IMR-90 (cell line): Measurements from ENCODE around the gene STKLD1. TPM values are rescaled to one million over a fixed set of nuclear protein-coding genes. Genes with fewer than 3 reads are reported as not detected.

Experiments
- ATAC-seq: fragments of 200-7000 bp; cut with Tn5 transposase; 2 replicates; pipeline ENCODE4 v1.9.1; 2020; ENCODE audit warnings: low read depth, mild to moderate bottlenecking, moderate library complexity
- BruUV-seq: library from RNA; stranded (reverse); fragments of 400-500 nt; replicated peaks from 2 replicates; lab custom pipeline; 2021; lab: Mats Ljungman, UMichigan
- CTCF ChIA-PET: fragments of 300-600 bp; formaldehyde crosslinking; extraction: SDS; loops from one replicate; lab custom pipeline; 2021; ENCODE audit warnings: antibody characterized with exemption; lab: Yijun Ruan, JAX
- POLR2A ChIA-PET: fragments of 300-600 bp; sonication (Branson Sonifier 250); formaldehyde crosslinking; loops from one replicate; lab custom pipeline; 2022; ENCODE audit warnings: antibody characterized with exemption; ENCODE audit not compliant: unreplicated experiment; lab: Charles Lee
- DNase-seq: peaks from one replicate; pipeline ENCODE4 v3.0.0; 2013
- H2AFZ ChIP-seq: replicated peaks from 2 replicates; pipeline ENCODE3; 2013; ENCODE audit warnings: low read length, mild to moderate bottlenecking; ENCODE audit not compliant: poor library complexity
- H2AK5ac ChIP-seq: 2 replicates; pipeline ENCODE4 v1.6.1; 2013; ENCODE audit warnings: low read depth, low read length, inconsistent platforms
- H2AK9ac ChIP-seq: replicated peaks from 2 replicates; pipeline ENCODE3; 2013; ENCODE audit warnings: mild to moderate bottlenecking, low read depth, low read length, moderate library complexity; ENCODE audit not compliant: poor library complexity
- H2BK120ac ChIP-seq: 2 replicates; pipeline ENCODE4 v1.6.1; 2013; ENCODE audit warnings: low read depth, low read length, inconsistent platforms
- H2BK15ac ChIP-seq: 3 replicates; pipeline ENCODE4 v1.6.1; 2013; ENCODE audit warnings: low read depth, low read length, inconsistent platforms
- H2BK20ac ChIP-seq: 2 replicates; pipeline ENCODE4 v1.6.1; 2013; ENCODE audit warnings: low read depth, mild to moderate bottlenecking, inconsistent platforms, low read length, moderate library complexity
- H2BK5ac ChIP-seq: 2 replicates; pipeline ENCODE4 v1.6.1; 2013; ENCODE audit warnings: mild to moderate bottlenecking, low read depth, low read length, inconsistent platforms; ENCODE audit not compliant: poor library complexity, severe bottlenecking
- H3K14ac ChIP-seq: replicated peaks from 2 replicates; pipeline ENCODE4 v1.6.1; 2013; ENCODE audit warnings: low read depth, low read length, inconsistent platforms
- H3K18ac ChIP-seq: 2 replicates; pipeline ENCODE4 v1.6.1; 2013; ENCODE audit warnings: low read depth, low read length, control low read depth
- H3K23ac ChIP-seq: 2 replicates; pipeline ENCODE4 v1.6.1; 2013; ENCODE audit warnings: low read depth, low read length, inconsistent platforms
- H3K27ac ChIP-seq: 2 replicates; pipeline ENCODE4 v1.5.1; 2013; ENCODE audit warnings: mild to moderate bottlenecking, control low read depth, low read length; ENCODE audit not compliant: insufficient read depth
- H3K27me3 ChIP-seq: 2 replicates; pipeline ENCODE4 v1.6.1; 2013; ENCODE audit warnings: low read length; ENCODE audit not compliant: control insufficient read depth, insufficient read depth
- H3K36me3 ChIP-seq: 2 replicates; pipeline ENCODE4 v1.6.1; 2013; ENCODE audit warnings: low read length, mixed read lengths; ENCODE audit not compliant: control insufficient read depth, insufficient read depth
- H3K4ac ChIP-seq: 2 replicates; pipeline ENCODE4 v1.6.1; 2013; ENCODE audit warnings: low read depth, low read length, inconsistent platforms
- H3K4me1 ChIP-seq: 2 replicates; pipeline ENCODE4 v1.6.1; 2013; ENCODE audit warnings: low read length, mixed read lengths; ENCODE audit not compliant: control insufficient read depth, insufficient read depth
- H3K4me2 ChIP-seq: 2 replicates; pipeline ENCODE4 v1.6.1; 2013; ENCODE audit warnings: low read depth, mild to moderate bottlenecking, control low read depth, low read length, moderate library complexity
- H3K4me3 ChIP-seq: 2 replicates; pipeline ENCODE4 v1.5.1; 2013; ENCODE audit warnings: low read depth, mild to moderate bottlenecking, control low read depth, low read length, moderate library complexity; ENCODE audit not compliant: insufficient read depth
- H3K56ac ChIP-seq: 2 replicates; pipeline ENCODE4 v1.6.1; 2013; ENCODE audit warnings: low read length, inconsistent platforms; ENCODE audit not compliant: insufficient read depth; ENCODE audit errors: extremely low read depth
- H3K79me1 ChIP-seq, 2 experiments: 2 replicates each; pipeline ENCODE4 v1.6.1; 2013; ENCODE audit warnings: low read length in 2 of 2, inconsistent platforms in 1 of 2, low read depth in 1 of 2
- H3K9ac ChIP-seq: 2 replicates; pipeline ENCODE4 v1.6.1; 2013; ENCODE audit warnings: low read depth, low read length, control low read depth
- H3K9me1 ChIP-seq: 2 replicates; pipeline ENCODE4 v1.6.1; 2013; ENCODE audit warnings: low read length, inconsistent platforms; ENCODE audit not compliant: insufficient read depth
- H3K9me3 ChIP-seq: 2 replicates; pipeline ENCODE4 v1.6.1; 2013; ENCODE audit warnings: low read length; ENCODE audit not compliant: control insufficient read depth, insufficient read depth
- H4K20me1 ChIP-seq: 2 replicates; pipeline ENCODE4 v1.6.1; 2013; ENCODE audit warnings: low read length, inconsistent platforms; ENCODE audit not compliant: insufficient read depth
- H4K5ac ChIP-seq: 2 replicates; pipeline ENCODE4 v1.6.1; 2013; ENCODE audit warnings: mild to moderate bottlenecking, low read depth, low read length, control low read depth
- H4K8ac ChIP-seq, 2 experiments: 2 replicates each; pipeline ENCODE4 v1.6.1; 2013; ENCODE audit warnings: low read depth in 2 of 2, low read length in 2 of 2, control low read depth in 1 of 2, inconsistent platforms in 1 of 2
- H4K91ac ChIP-seq: 2 replicates; pipeline ENCODE4 v1.6.1; 2013; ENCODE audit warnings: low read depth, low read length, inconsistent platforms; ENCODE audit not compliant: insufficient read depth
- CEBPB ChIP-seq: IDR thresholded peaks from 2 replicates; pipeline ENCODE4 v1.6.1; 2012; ENCODE audit warnings: low read depth, low read length, improper control_type of control experiment
- CTCF ChIP-seq: conservative IDR thresholded peaks from 2 replicates; pipeline ENCODE4 v1.5.1; 2012; ENCODE audit warnings: mild to moderate bottlenecking, low read depth, low read length, improper control_type of control experiment
- MAFK ChIP-seq: IDR thresholded peaks from 2 replicates; pipeline ENCODE4 v1.6.1; 2012; ENCODE audit warnings: low read depth, low read length, improper control_type of control experiment
- MAZ ChIP-seq: IDR thresholded peaks from 2 replicates; pipeline ENCODE4 v1.6.1; 2012; ENCODE audit warnings: low read depth, mild to moderate bottlenecking, low read length, improper control_type of control experiment, moderate library complexity, borderline replicate concordance
- MXI1 ChIP-seq: IDR thresholded peaks from 2 replicates; pipeline ENCODE4 v1.6.1; 2012; ENCODE audit warnings: low read depth, mild to moderate bottlenecking, low read length, moderate library complexity, borderline replicate concordance
- POLR2A ChIP-seq: IDR thresholded peaks from 2 replicates; pipeline ENCODE4 v1.6.1; 2012; ENCODE audit warnings: mild to moderate bottlenecking, low read depth, low read length
- RAD21 ChIP-seq: IDR thresholded peaks from 2 replicates; pipeline ENCODE4 v1.6.1; 2012; ENCODE audit warnings: low read length, improper control_type of control experiment
- RCOR1 ChIP-seq: IDR thresholded peaks from 2 replicates; pipeline ENCODE4 v1.6.1; 2012; ENCODE audit warnings: mild to moderate bottlenecking, low read length, improper control_type of control experiment; ENCODE audit not compliant: insufficient replicate concordance
- RFX5 ChIP-seq: IDR thresholded peaks from 2 replicates; pipeline ENCODE4 v1.8.0; 2012; ENCODE audit warnings: low read depth, mild to moderate bottlenecking, low read length, moderate library complexity
- SMC3 ChIP-seq: fragments of 150-350 bp; IDR thresholded peaks from 2 replicates; pipeline ENCODE4 v1.6.1; 2016; ENCODE audit warnings: low read depth, mild to moderate bottlenecking, antibody characterized with exemption, low read length, moderate library complexity
- USF2 ChIP-seq: fragments of 150-350 bp; IDR thresholded peaks from 2 replicates; pipeline ENCODE4 v1.6.1; 2017; ENCODE audit warnings: mild to moderate bottlenecking, antibody characterized with exemption, low read length, low read depth
- WGBS, 2 experiments: methylation state at CpG; one replicate each; pipeline versions ENCODE4 v1.1.5 to v1.1.7; 2013; ENCODE audit warnings: missing lambda C conversion rate in 2 of 2; ENCODE audit not compliant: insufficient read length in 1 of 2; ENCODE audit errors: extremely low coverage in 2 of 2; 5-methylcytosine and 5-hydroxymethylcytosine counted together
- dilution Hi-C: fragments of 300-500 bp; cut with HindIII; formaldehyde crosslinking; loops from one replicate; pipeline ENCODE4 v1.14.3; 2018; ENCODE audit warnings: low sequenced_read_pairs; ENCODE audit not compliant: unreplicated experiment
- in situ Hi-C: fragments of 300-500 bp; cut with MboI; formaldehyde crosslinking; loops from 3 replicates; pipeline ENCODE4 v1.14.3; 2019; ENCODE audit warnings: low sequenced_read_pairs, inconsistent platforms, mixed read lengths
- intact Hi-C: fragments of 100-400 bp; cut with micrococcal nuclease; formaldehyde crosslinking; loops from 2 replicates; pipeline ENCODE4 v1.10.0; 2022
- polyA plus RNA-seq, 3 experiments: library from polyadenylated mRNA; depleted of rRNA; stranded (reverse); fragments of >200 nt; gene quantifications; 2 replicates each; pipeline ENCODE4 v1.2.3, GENCODE V29; 2012; ENCODE audit warnings: low replicate concordance in 1 of 3
- total RNA-seq: library from RNA; depleted of rRNA; stranded (reverse); fragments of >200 nt; gene quantifications from 2 replicates; pipeline ENCODE4 v1.2.3, GENCODE V29; 2012

The STKLD1 gene
- total and polyA plus RNA-seq, 2 of the 4 experiments (the other 2 are of a cell fraction): 0.54 to 0.65 TPM

GRCh38 chr9:133389562-133389961 is 13.4 kb downstream of the STKLD1 start:
- dilution Hi-C loops: no loop called here
- H3K4ac ChIP-seq: no peak overlapping the region

More at GRCh38 chr9:133389562-133389961, 13.4 kb downstream of the STKLD1 start:
- Histone ChIP-seq H3K9me1 (no peaks in the 10 kb centered on the region), H4K20me1 (no peaks in the 10 kb centered on the region; the same call in 1 of the 2 replicates), H3K9me3 (no peaks in the 10 kb centered on the region), H2BK5ac (no peak overlapping the region), H2BK120ac (no peak overlapping the region), H3K27me3 (peaks cover 15% of the 10 kb centered on the region), H2BK15ac (no peak overlapping the region), H3K14ac (no peak overlapping the region), H2AK9ac (no peak overlapping the region), H4K5ac (no peak overlapping the region), H2BK20ac (no peak overlapping the region), H3K4me3 (no peak overlapping the region), H3K27ac (no peak overlapping the region), H2AK5ac (no peak overlapping the region), H4K8ac (no peak overlapping the region), H3K36me3 (no peaks in the 10 kb centered on the region), H3K79me1 (no peaks in the 10 kb centered on the region), H2AFZ (no peak overlapping the region), H4K91ac (no peak overlapping the region), H3K56ac (no peak overlapping the region), H3K23ac (no peak overlapping the region), H3K4me1 (no peaks in the 10 kb centered on the region), H3K9ac (no peak overlapping the region), H3K18ac (no peak overlapping the region), H3K4me2 (no peak overlapping the region)
- POLR2A ChIA-PET: interaction anchor here (0.7 kb wide), 1 partner anchor 134 kb away, joined by 7 read pairs; no protein-coding TSS in a partner anchor
- no peak for DNase-seq
- TF ChIP-seq MXI1 (no peak), MAFK (no peak), RAD21 (no peak), POLR2A (no peak), RFX5 (no peak), USF2 (no peak), MAZ (no peak), SMC3 (no peak), RCOR1 (no peak), CEBPB (no peak), CTCF (no peak)
- no peak for ATAC-seq
- CTCF ChIA-PET: no interaction called here
- in situ Hi-C loops: no loop called here
- intact Hi-C loops: no loop called here
- BruUV-seq: no TSS peak
- WGBS, 2 experiments: 82% methylated on average over 12 of the region's 13 CpGs; no CpG with 5 or more reads in 1 of the 2 experiments
